ACC112 (cell line): ENCODE results near the gene FOXP4.

ENCODE experiments used
- H2AFZ ChIP-seq: fragments of 200-600 bp; sonication (generic); one replicate; pipeline ENCODE4 v1.6.0; 2017; ENCODE audit warnings: antibody characterized with exemption, low read length; ENCODE audit not compliant: unreplicated experiment
- H3K27ac ChIP-seq: fragments of 200-600 bp; sonication (generic); 2 replicates; pipeline ENCODE4 v1.5.1; 2014; ENCODE audit warnings: low read depth, mild to moderate bottlenecking, antibody characterized with exemption, low read length, moderate library complexity
- H3K27me3 ChIP-seq: fragments of 200-600 bp; sonication (generic); 2 replicates; pipeline ENCODE4 v1.6.1; 2014; ENCODE audit warnings: mild to moderate bottlenecking, antibody characterized with exemption, low read length, moderate library complexity, mixed read lengths; ENCODE audit not compliant: insufficient read depth
- H3K36me3 ChIP-seq: fragments of 200-600 bp; sonication (generic); 2 replicates; pipeline ENCODE4 v1.6.1; 2016; ENCODE audit warnings: mild to moderate bottlenecking, antibody characterized with exemption, low read length, moderate library complexity, mixed read lengths; ENCODE audit not compliant: insufficient read depth
- H3K4me1 ChIP-seq: fragments of 200-600 bp; sonication (generic); one replicate; pipeline ENCODE4 v1.6.1; 2016; ENCODE audit warnings: low read length, mixed read lengths; ENCODE audit not compliant: insufficient read depth, unreplicated experiment, control insufficient read depth
- H3K4me3 ChIP-seq: fragments of 200-600 bp; sonication (generic); 2 replicates; pipeline ENCODE4 v1.5.1; 2014; ENCODE audit warnings: mild to moderate bottlenecking, low read depth, low read length
- H3K79me2 ChIP-seq: fragments of 200-600 bp; sonication (generic); one replicate; pipeline ENCODE4 v1.6.0; 2016; ENCODE audit warnings: low read length; ENCODE audit not compliant: control insufficient read depth, unreplicated experiment, insufficient read depth

FOXP4 gene

GRCh38 chr6:41522780-41523548 lies 23.2 kb upstream of the FOXP4 start:
- Histone ChIP-seq H3K27ac (no peak overlapping the region), H3K4me3 (no peak overlapping the region), H2AFZ (no peak overlapping the region), H3K4me1 (peaks cover 1% of the 10 kb centered on the region), H3K79me2 (no peaks in the 10 kb centered on the region), H3K36me3 (no peaks in the 10 kb centered on the region), H3K27me3 (peaks cover 25% of the 10 kb centered on the region)

- peaks cover 6% of the 10 kb centered on the region for H3K4me1 ChIP-seq
Observed at GRCh38 chr6:41523915-41524633, 22.1 kb upstream of the FOXP4 start.

GRCh38 chr6:41524634-41525011 lies 21.6 kb upstream of the FOXP4 start:
- H3K4me1 ChIP-seq, result peaks cover 6% of the 10 kb centered on the region
- H3K27me3 ChIP-seq, result peaks cover 25% of the 10 kb centered on the region
- no peak overlapping the region for H3K27ac ChIP-seq
- no peak overlapping the region for H2AFZ ChIP-seq
- no peaks in the 10 kb centered on the region for H3K36me3 ChIP-seq
- no peaks in the 10 kb centered on the region for H3K79me2 ChIP-seq
- no peak overlapping the region for H3K4me3 ChIP-seq

More at GRCh38 chr6:41523915-41524633, 22.1 kb upstream of the FOXP4 start:
- Histone ChIP-seq H3K27ac (no peak overlapping the region), H3K79me2 (no peaks in the 10 kb centered on the region), H3K36me3 (no peaks in the 10 kb centered on the region), H3K4me3 (no peak overlapping the region), H3K27me3 (peaks cover 25% of the 10 kb centered on the region), H2AFZ (no peak overlapping the region)

GRCh38 chr6:41527721-41528408 lies 18.3 kb upstream of the FOXP4 start:
- H3K4me1 ChIP-seq, result peaks cover 23% of the 10 kb centered on the region
- H2AFZ ChIP-seq, result no peak overlapping the region
- H3K27me3 ChIP-seq, result peaks cover 12% of the 10 kb centered on the region
- no peaks in the 10 kb centered on the region for H3K36me3 ChIP-seq
- no peak overlapping the region for H3K4me3 ChIP-seq
- H3K27ac ChIP-seq, result no peak overlapping the region
- no peaks in the 10 kb centered on the region for H3K79me2 ChIP-seq

- H3K27ac ChIP-seq, result no peak overlapping the region
- peaks cover 23% of the 10 kb centered on the region for H3K4me1 ChIP-seq
Observed at GRCh38 chr6:41528409-41528963, 17.7 kb upstream of the FOXP4 start.

GRCh38 chr6:41529049-41529448 lies 17.1 kb upstream of the FOXP4 start:
- Histone ChIP-seq H3K4me1 (peaks cover 23% of the 10 kb centered on the region), H3K4me3 (no peak overlapping the region), H3K36me3 (no peaks in the 10 kb centered on the region), H3K27me3 (peaks cover under 1% of the 10 kb centered on the region; the same call in 1 of the 2 replicates), H3K79me2 (no peaks in the 10 kb centered on the region), H3K27ac (no peak overlapping the region), H2AFZ (no peak overlapping the region)

More at GRCh38 chr6:41528409-41528963, 17.7 kb upstream of the FOXP4 start:
- no peak overlapping the region for H3K4me3 ChIP-seq
- H2AFZ ChIP-seq, result no peak overlapping the region
- no peaks in the 10 kb centered on the region for H3K79me2 ChIP-seq
- H3K36me3 ChIP-seq, result no peaks in the 10 kb centered on the region
- peaks cover 6% of the 10 kb centered on the region for H3K27me3 ChIP-seq

- no peaks in the 10 kb centered on the region for H3K36me3 ChIP-seq
- H3K4me1 ChIP-seq, result peaks cover 23% of the 10 kb centered on the region
- no peak overlapping the region for H3K4me3 ChIP-seq
- H3K79me2 ChIP-seq, result no peaks in the 10 kb centered on the region
- no peak overlapping the region for H2AFZ ChIP-seq
- no peak overlapping the region for H3K27ac ChIP-seq
- no peaks in the 10 kb centered on the region for H3K27me3 ChIP-seq
Observed at GRCh38 chr6:41529970-41530369, 16.2 kb upstream of the FOXP4 start.

GRCh38 chr6:41530476-41530875 lies 15.7 kb upstream of the FOXP4 start:
- H2AFZ ChIP-seq, result no peak overlapping the region
- peaks cover 23% of the 10 kb centered on the region for H3K4me1 ChIP-seq
- no peaks in the 10 kb centered on the region for H3K27me3 ChIP-seq
- H3K36me3 ChIP-seq, result no peaks in the 10 kb centered on the region
- H3K27ac ChIP-seq, result no peak overlapping the region
- no peaks in the 10 kb centered on the region for H3K79me2 ChIP-seq
- no peak overlapping the region for H3K4me3 ChIP-seq

GRCh38 chr6:41531016-41531415 lies 15.2 kb upstream of the FOXP4 start:
- no peak overlapping the region for H3K4me3 ChIP-seq
- H2AFZ ChIP-seq, result no peak overlapping the region
- H3K4me1 ChIP-seq, result peaks cover 23% of the 10 kb centered on the region
- H3K27ac ChIP-seq, result no peak overlapping the region
- no peaks in the 10 kb centered on the region for H3K79me2 ChIP-seq
- no peaks in the 10 kb centered on the region for H3K36me3 ChIP-seq
- H3K27me3 ChIP-seq, result no peaks in the 10 kb centered on the region
